GM23338 (cell line): ENCODE data around the gene POGZ. TPM values are rescaled to one million over a fixed set of nuclear protein-coding genes. Genes with fewer than 3 reads are reported as not detected.
A peak's percentile ranks its signal among the peaks of the same experiment; 100 is the strongest.
"Not testable (repeated sequence)": the region's sequence is repeated elsewhere in the genome, so short reads cannot be mapped to it uniquely, and the experiment has no call there.

Experiments used
- ATAC-seq: fragments of 200-7000 bp; cut with Tn5 transposase; 3 replicates; pipeline ENCODE4 v1.9.1; 2020
- DNase-seq: peaks from one replicate; pipeline ENCODE4 v3.0.0-alpha.2; 2015; ENCODE audit warnings: low spot score
- H2AFZ ChIP-seq: fragments of 200-600 bp; sonication (generic); 2 replicates; pipeline ENCODE4 v1.8.0; 2016; ENCODE audit warnings: antibody characterized with exemption, mild to moderate bottlenecking, moderate library complexity
- H3F3A ChIP-seq: fragments of 200-600 bp; sonication (generic); replicated peaks from 2 replicates; pipeline ENCODE4 v1.8.0; 2017; ENCODE audit warnings: antibody characterized with exemption, mixed run types, low read depth
- H3K27ac ChIP-seq: fragments of 200-600 bp; sonication (generic); 2 replicates; pipeline ENCODE4 v1.6.1; 2016; ENCODE audit warnings: low read depth
- H3K27me3 ChIP-seq: fragments of 200-600 bp; sonication (generic); 2 replicates; pipeline ENCODE4 v1.8.0; 2016; ENCODE audit warnings: mild to moderate bottlenecking, mixed run types, moderate library complexity; ENCODE audit not compliant: insufficient read depth
- H3K36me3 ChIP-seq: fragments of 200-600 bp; sonication (generic); 2 replicates; pipeline ENCODE4 v1.8.0; 2016; ENCODE audit warnings: mild to moderate bottlenecking; ENCODE audit not compliant: insufficient read depth
- H3K4me1 ChIP-seq: fragments of 200-600 bp; sonication (generic); 2 replicates; pipeline ENCODE4 v1.8.0; 2016; ENCODE audit warnings: mild to moderate bottlenecking, moderate library complexity; ENCODE audit not compliant: insufficient read depth
- H3K4me2 ChIP-seq: fragments of 200-600 bp; sonication (generic); 2 replicates; pipeline ENCODE4 v1.7.1; 2017; ENCODE audit warnings: mixed run types
- H3K4me3 ChIP-seq: fragments of 200-600 bp; sonication (generic); 2 replicates; pipeline ENCODE4 v1.6.1; 2016; ENCODE audit warnings: mixed run types
- H3K79me2 ChIP-seq: fragments of 200-600 bp; sonication (generic); replicated peaks from 2 replicates; pipeline ENCODE4 v1.8.0; 2017; ENCODE audit warnings: mild to moderate bottlenecking; ENCODE audit not compliant: insufficient read depth
- H3K9me2 ChIP-seq: fragments of 200-600 bp; sonication (generic); 2 replicates; pipeline ENCODE4 v1.8.0; 2017; ENCODE audit not compliant: insufficient read depth
- H4K20me1 ChIP-seq: fragments of 200-600 bp; sonication (generic); replicated peaks from 2 replicates; pipeline ENCODE4 v1.8.0; 2017; ENCODE audit warnings: mild to moderate bottlenecking; ENCODE audit not compliant: insufficient read depth
- H3K27ac Mint-ChIP-seq: 2 replicates; pipeline ENCODE4 v1.8.0; 2020; ENCODE audit warnings: inconsistent platforms, mild to moderate bottlenecking, moderate library complexity, mixed read lengths
- H3K27me3 Mint-ChIP-seq: 3 replicates; pipeline ENCODE4 v1.8.0; 2022; ENCODE audit warnings: low read depth, mild to moderate bottlenecking, moderate library complexity, mixed read lengths, inconsistent platforms; ENCODE audit not compliant: insufficient read depth, poor library complexity
- H3K36me3 Mint-ChIP-seq: 3 replicates; pipeline ENCODE4 v1.8.0; 2021; ENCODE audit warnings: low read depth, mild to moderate bottlenecking, inconsistent platforms, moderate library complexity, mixed read lengths
- H3K4me1 Mint-ChIP-seq: 3 replicates; pipeline ENCODE4 v1.8.0; 2020; ENCODE audit warnings: mild to moderate bottlenecking, inconsistent platforms, mixed read lengths
- H3K4me3 Mint-ChIP-seq: 3 replicates; pipeline ENCODE4 v1.8.0; 2021; ENCODE audit warnings: moderate library complexity, mild to moderate bottlenecking, inconsistent platforms, mixed read lengths
- H3K9me3 Mint-ChIP-seq: 3 replicates; pipeline ENCODE4 v1.8.0; 2020; ENCODE audit warnings: moderate library complexity, mild to moderate bottlenecking, inconsistent platforms, mixed read lengths
- EZH2phosphoT487 ChIP-seq: fragments of 200-600 bp; sonication (generic); IDR thresholded peaks from one replicate; pipeline ENCODE4 v1.8.1; 2018; ENCODE audit warnings: antibody characterized with exemption; ENCODE audit not compliant: unreplicated experiment
- polyA plus RNA-seq: library from polyadenylated mRNA; unstranded; fragments of >200 nt; fragmentation: Nextera tagmentation; extraction: Ambion mirVana; gene quantifications from 2 replicates; pipeline ENCODE4 v1.2.1, GENCODE V29; 2016
- total RNA-seq: library from RNA; depleted of rRNA; stranded (reverse); fragments of >200 nt; shearing (Covaris generic); gene quantifications from 2 replicates; pipeline ENCODE4 v1.2.3, GENCODE V29; 2014
- TF ChIP-seq, protein P1 (sequence below), 2 experiments: fragments of 200-600 bp in 1 of 2; sonication (generic) in 1 of 2; conservative IDR thresholded peaks; 2 replicates each; pipeline versions ENCODE4 v1.5.1 to v1.6.1; 2016 to 2017; ENCODE audit warnings: antibody characterized with exemption in 2 of 2, low read depth in 2 of 2, mild to moderate bottlenecking in 2 of 2, moderate library complexity in 1 of 2
- TF ChIP-seq, protein P2 (sequence below): fragments of 250-450 bp; sonication (Bioruptor Pico); IDR thresholded peaks from 2 replicates; pipeline ENCODE4 v1.5.0; 2020; ENCODE audit warnings: mild to moderate bottlenecking, moderate library complexity

POGZ gene
- total and polyA plus RNA-seq, 2 experiments from 2014 or later, result 47.0 to 72.5 TPM

DNA sequence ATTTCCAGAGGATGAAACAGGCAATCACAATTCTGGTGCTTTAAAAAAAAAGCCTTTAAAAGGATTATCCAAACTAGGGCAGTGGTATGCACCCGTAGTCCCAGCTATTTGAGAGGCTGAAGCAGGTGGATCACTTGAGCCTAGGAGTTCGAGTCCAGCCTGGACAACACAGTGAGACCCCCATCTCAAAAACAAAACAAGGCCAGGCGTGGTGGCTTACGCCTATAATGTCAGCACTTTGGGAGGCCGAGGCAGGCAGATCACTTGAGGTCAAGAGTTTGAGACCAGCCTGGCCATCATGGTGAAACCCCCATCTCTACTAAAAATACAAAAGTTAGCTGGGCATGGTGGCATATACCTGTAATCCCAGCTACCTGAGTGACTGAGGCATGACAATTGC is 25.5 kb downstream of the POGZ start:
- Histone ChIP-seq H3K36me3 (peaks cover 16% of the 10 kb centered on the region; the same call in 1 of the 2 replicates), H4K20me1 (peaks cover 32% of the 10 kb centered on the region), H3K79me2 (peaks cover 94% of the 10 kb centered on the region), H3K27ac (peak overlapping the region; percentile 45; the same call in 1 of the 2 replicates)
- H3K4me3 ChIP-seq, H3K9me3 Mint-ChIP-seq, H3F3A ChIP-seq, H3K4me1 ChIP-seq, H3K4me2 ChIP-seq, H3K9me2 ChIP-seq, H3K4me3 Mint-ChIP-seq, ATAC-seq, DNase-seq, H3K27ac Mint-ChIP-seq, H3K27me3 ChIP-seq, H3K4me1 Mint-ChIP-seq, H2AFZ ChIP-seq, H3K27me3 Mint-ChIP-seq: not testable (repeated sequence)
- H3K36me3 Mint-ChIP-seq, result peaks cover 24% of the 10 kb centered on the region; the same call in 2 of the 3 replicates

DNA sequence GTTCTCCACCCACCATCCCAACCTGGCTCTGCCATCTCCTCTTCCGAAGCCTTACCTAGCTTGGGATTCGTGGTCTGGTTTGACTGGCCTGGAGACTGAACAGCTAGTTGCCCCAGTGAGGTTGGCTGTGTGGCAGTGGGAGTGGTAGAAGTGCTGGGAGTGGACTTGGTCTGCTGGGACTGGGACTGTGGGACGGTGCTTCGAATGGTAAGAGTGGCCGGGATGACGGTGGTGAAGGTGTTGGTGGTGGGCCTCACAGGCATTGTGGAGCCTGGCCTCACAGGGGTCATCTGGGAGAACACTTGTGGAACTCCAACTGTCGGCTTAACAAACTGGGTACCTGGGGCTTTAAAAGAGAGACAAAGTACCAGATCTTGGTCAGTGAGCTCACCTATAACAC is 31.2 kb downstream of the POGZ start:
- Mint-ChIP-seq H3K9me3 (no peaks in the 10 kb centered on the region), H3K36me3 (peaks cover 64% of the 10 kb centered on the region), H3K27ac (no peak overlapping the region), H3K27me3 (no peaks in the 10 kb centered on the region), H3K4me1 (no peaks in the 10 kb centered on the region), H3K4me3 (no peak overlapping the region)
- H3K79me2 ChIP-seq, result peaks cover 42% of the 10 kb centered on the region
- ATAC-seq (no peak), DNase-seq (no peak)
- no peak overlapping the region for H3K4me2 ChIP-seq
- H2AFZ ChIP-seq, result no peak overlapping the region
- peaks cover 39% of the 10 kb centered on the region for H3K36me3 ChIP-seq
- H3F3A ChIP-seq, result no peaks in the 10 kb centered on the region
- no peaks in the 10 kb centered on the region for H3K9me2 ChIP-seq
- H3K4me1 ChIP-seq, result no peaks in the 10 kb centered on the region
- TF ChIP-seq, protein P1, sequence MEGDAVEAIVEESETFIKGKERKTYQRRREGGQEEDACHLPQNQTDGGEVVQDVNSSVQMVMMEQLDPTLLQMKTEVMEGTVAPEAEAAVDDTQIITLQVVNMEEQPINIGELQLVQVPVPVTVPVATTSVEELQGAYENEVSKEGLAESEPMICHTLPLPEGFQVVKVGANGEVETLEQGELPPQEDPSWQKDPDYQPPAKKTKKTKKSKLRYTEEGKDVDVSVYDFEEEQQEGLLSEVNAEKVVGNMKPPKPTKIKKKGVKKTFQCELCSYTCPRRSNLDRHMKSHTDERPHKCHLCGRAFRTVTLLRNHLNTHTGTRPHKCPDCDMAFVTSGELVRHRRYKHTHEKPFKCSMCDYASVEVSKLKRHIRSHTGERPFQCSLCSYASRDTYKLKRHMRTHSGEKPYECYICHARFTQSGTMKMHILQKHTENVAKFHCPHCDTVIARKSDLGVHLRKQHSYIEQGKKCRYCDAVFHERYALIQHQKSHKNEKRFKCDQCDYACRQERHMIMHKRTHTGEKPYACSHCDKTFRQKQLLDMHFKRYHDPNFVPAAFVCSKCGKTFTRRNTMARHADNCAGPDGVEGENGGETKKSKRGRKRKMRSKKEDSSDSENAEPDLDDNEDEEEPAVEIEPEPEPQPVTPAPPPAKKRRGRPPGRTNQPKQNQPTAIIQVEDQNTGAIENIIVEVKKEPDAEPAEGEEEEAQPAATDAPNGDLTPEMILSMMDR (conservative IDR thresholded peaks at IDR 0.05; ENCODE audit: low read depth in 2 of 2), result no peak
- no peak for TF ChIP-seq EZH2phosphoT487
- TF ChIP-seq, protein P2, sequence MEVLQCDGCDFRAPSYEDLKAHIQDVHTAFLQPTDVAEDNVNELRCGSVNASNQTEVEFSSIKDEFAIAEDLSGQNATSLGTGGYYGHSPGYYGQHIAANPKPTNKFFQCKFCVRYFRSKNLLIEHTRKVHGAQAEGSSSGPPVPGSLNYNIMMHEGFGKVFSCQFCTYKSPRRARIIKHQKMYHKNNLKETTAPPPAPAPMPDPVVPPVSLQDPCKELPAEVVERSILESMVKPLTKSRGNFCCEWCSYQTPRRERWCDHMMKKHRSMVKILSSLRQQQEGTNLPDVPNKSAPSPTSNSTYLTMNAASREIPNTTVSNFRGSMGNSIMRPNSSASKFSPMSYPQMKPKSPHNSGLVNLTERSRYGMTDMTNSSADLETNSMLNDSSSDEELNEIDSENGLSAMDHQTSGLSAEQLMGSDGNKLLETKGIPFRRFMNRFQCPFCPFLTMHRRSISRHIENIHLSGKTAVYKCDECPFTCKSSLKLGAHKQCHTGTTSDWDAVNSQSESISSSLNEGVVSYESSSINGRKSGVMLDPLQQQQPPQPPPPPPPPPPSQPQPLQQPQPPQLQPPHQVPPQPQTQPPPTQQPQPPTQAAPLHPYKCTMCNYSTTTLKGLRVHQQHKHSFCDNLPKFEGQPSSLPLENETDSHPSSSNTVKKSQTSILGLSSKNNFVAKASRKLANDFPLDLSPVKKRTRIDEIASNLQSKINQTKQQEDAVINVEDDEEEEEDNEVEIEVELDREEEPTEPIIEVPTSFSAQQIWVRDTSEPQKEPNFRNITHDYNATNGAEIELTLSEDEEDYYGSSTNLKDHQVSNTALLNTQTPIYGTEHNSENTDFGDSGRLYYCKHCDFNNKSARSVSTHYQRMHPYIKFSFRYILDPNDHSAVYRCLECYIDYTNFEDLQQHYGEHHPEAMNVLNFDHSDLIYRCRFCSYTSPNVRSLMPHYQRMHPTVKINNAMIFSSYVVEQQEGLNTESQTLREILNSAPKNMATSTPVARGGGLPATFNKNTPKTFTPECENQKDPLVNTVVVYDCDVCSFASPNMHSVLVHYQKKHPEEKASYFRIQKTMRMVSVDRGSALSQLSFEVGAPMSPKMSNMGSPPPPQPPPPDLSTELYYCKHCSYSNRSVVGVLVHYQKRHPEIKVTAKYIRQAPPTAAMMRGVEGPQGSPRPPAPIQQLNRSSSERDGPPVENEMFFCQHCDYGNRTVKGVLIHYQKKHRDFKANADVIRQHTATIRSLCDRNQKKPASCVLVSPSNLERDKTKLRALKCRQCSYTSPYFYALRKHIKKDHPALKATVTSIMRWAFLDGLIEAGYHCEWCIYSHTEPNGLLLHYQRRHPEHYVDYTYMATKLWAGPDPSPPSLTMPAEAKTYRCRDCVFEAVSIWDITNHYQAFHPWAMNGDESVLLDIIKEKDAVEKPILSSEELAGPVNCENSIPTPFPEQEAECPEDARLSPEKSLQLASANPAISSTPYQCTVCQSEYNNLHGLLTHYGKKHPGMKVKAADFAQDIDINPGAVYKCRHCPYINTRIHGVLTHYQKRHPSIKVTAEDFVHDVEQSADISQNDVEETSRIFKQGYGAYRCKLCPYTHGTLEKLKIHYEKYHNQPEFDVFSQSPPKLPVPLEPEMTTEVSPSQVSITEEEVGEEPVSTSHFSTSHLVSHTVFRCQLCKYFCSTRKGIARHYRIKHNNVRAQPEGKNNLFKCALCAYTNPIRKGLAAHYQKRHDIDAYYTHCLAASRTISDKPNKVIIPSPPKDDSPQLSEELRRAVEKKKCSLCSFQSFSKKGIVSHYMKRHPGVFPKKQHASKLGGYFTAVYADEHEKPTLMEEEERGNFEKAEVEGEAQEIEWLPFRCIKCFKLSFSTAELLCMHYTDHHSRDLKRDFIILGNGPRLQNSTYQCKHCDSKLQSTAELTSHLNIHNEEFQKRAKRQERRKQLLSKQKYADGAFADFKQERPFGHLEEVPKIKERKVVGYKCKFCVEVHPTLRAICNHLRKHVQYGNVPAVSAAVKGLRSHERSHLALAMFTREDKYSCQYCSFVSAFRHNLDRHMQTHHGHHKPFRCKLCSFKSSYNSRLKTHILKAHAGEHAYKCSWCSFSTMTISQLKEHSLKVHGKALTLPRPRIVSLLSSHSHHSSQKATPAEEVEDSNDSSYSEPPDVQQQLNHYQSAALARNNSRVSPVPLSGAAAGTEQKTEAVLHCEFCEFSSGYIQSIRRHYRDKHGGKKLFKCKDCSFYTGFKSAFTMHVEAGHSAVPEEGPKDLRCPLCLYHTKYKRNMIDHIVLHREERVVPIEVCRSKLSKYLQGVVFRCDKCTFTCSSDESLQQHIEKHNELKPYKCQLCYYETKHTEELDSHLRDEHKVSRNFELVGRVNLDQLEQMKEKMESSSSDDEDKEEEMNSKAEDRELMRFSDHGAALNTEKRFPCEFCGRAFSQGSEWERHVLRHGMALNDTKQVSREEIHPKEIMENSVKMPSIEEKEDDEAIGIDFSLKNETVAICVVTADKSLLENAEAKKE (CRISPR knock-in tag), result no peak
- H3K27ac ChIP-seq, result no peak overlapping the region
- H4K20me1 ChIP-seq, result peaks cover 24% of the 10 kb centered on the region
- H3K4me3 ChIP-seq, result no peak overlapping the region
- no peaks in the 10 kb centered on the region for H3K27me3 ChIP-seq
